ENCODE data around the gene AMPD1.

DNA sequence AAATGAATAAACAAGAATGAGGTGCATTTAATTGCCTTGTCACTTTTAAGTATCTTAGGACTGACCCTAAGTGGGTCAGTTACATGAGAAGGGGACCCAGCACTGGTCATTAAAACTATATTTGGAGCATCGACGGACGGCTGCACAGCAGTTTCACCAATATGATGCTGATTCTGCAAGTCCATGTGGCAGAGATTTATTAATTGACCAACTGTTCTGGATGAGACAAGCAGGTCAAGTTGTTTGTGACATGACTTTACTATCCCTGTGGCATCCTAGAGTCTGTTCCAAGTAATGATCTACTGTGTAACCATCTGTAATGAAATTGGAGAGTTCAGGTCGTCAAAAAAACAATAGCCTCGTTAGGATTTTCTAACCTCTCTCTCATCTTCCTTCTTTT is 9.5 kb downstream of the AMPD1 start:
- TF ChIP-seq ZNF274 (IDR thresholded peaks at IDR 0.05; ENCODE audit: low read depth, low read length) (no peak), YY1 (IDR thresholded peaks at IDR 0.05; ENCODE audit: insufficient read depth, insufficient read length) (no peak)

All from NT2/D1 (cell line).